H1 (cell line): Measurements from ENCODE around the gene FIGNL2. TPM values are rescaled to one million over a fixed set of nuclear protein-coding genes. Genes with fewer than 3 reads are reported as not detected.

Experiments used
- CBX8 ChIP-seq: fragments of 300-800, 300-1000 bp; sonication (generic); IDR thresholded peaks from 2 replicates; pipeline ENCODE4 v1.7.1; 2016; ENCODE audit warnings: low read depth, low read length, borderline replicate concordance
- CTBP2 ChIP-seq: IDR thresholded peaks from 2 replicates; pipeline ENCODE4 v1.7.0; 2011; ENCODE audit warnings: borderline replicate concordance, mild to moderate bottlenecking, moderate library complexity, mixed read lengths, low read length; ENCODE audit not compliant: insufficient read depth, insufficient read length
- MAFK ChIP-seq: IDR thresholded peaks from 2 replicates; pipeline ENCODE4 v1.6.1; 2012; ENCODE audit warnings: low read depth, mild to moderate bottlenecking, improper control_type of control experiment, low read length
- TBP ChIP-seq: IDR thresholded peaks from 2 replicates; pipeline ENCODE4 v1.6.1; 2011; ENCODE audit warnings: low read depth, low read length, improper control_type of control experiment
- ZNF274 ChIP-seq: IDR thresholded peaks from 2 replicates; pipeline ENCODE4 v1.7.0; 2012; ENCODE audit warnings: low read length, borderline replicate concordance; ENCODE audit errors: extremely low read depth
- polyA plus RNA-seq, 7 experiments: library from polyadenylated mRNA; depleted of rRNA in 3 of 7; stranded (reverse) in 5 of 7; unstranded in 2 of 7; fragments of >200 nt in 5 of 7; fragments of 200-250 nt in 2 of 7; gene quantifications; 1 replicate in 5 of 7; 2 replicates in 1 of 7; 4 replicates in 1 of 7; pipeline versions ENCODE4 v1.2.1 to v1.2.3, GENCODE V29; 2011 to 2013; ENCODE audit warnings: missing spikeins in 2 of 7, mixed read lengths in 2 of 7
- total RNA-seq: library from RNA; stranded (reverse); fragmentation: NEBNext Ultra II Directional; extraction: Animal tissue kit (Norgen Biotek cat#: 25700); gene quantifications from 2 replicates; pipeline ENCODE4 v1.2.1, GENCODE V29; 2021
- TF ChIP-seq, protein P1 (sequence below): fragments of 300-600 bp; sonication (generic); IDR thresholded peaks from 2 replicates; pipeline ENCODE4 v1.7.1; 2012; ENCODE audit warnings: low read length, moderate library complexity, mild to moderate bottlenecking, inconsistent platforms; ENCODE audit not compliant: insufficient replicate concordance

Gene FIGNL2
- total and polyA plus RNA-seq, 2 of the 8 experiments (the other 6 are each of a cell fraction or from before 2014, with no cell fraction given) = 6.5 to 7.1 TPM

DNA sequence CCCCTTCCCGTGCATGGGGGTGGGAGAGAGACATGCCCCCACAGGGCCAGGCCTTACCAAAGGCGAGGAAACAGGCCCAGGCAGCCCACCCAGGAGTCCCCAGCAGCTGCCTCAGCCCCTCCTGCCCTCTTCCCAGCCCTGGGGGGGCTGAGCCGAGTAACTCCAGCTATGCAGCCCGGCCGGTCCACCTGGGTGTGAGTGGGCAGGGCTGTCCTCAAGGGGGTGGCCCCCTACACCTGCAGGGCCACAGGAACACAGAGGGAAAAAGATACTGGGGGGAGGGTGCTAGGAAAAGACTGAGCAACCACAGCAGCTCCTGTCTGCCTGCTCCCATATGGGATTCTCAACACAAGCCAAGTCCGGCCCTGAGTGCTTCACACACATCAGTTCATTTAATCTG is 7.6 kb downstream of the FIGNL2 start (continued):
- TF ChIP-seq ZNF274 (no peak), MAFK (no peak), CBX8 (no peak), TBP (no peak), CTBP2 (no peak)
- TF ChIP-seq, protein P1, sequence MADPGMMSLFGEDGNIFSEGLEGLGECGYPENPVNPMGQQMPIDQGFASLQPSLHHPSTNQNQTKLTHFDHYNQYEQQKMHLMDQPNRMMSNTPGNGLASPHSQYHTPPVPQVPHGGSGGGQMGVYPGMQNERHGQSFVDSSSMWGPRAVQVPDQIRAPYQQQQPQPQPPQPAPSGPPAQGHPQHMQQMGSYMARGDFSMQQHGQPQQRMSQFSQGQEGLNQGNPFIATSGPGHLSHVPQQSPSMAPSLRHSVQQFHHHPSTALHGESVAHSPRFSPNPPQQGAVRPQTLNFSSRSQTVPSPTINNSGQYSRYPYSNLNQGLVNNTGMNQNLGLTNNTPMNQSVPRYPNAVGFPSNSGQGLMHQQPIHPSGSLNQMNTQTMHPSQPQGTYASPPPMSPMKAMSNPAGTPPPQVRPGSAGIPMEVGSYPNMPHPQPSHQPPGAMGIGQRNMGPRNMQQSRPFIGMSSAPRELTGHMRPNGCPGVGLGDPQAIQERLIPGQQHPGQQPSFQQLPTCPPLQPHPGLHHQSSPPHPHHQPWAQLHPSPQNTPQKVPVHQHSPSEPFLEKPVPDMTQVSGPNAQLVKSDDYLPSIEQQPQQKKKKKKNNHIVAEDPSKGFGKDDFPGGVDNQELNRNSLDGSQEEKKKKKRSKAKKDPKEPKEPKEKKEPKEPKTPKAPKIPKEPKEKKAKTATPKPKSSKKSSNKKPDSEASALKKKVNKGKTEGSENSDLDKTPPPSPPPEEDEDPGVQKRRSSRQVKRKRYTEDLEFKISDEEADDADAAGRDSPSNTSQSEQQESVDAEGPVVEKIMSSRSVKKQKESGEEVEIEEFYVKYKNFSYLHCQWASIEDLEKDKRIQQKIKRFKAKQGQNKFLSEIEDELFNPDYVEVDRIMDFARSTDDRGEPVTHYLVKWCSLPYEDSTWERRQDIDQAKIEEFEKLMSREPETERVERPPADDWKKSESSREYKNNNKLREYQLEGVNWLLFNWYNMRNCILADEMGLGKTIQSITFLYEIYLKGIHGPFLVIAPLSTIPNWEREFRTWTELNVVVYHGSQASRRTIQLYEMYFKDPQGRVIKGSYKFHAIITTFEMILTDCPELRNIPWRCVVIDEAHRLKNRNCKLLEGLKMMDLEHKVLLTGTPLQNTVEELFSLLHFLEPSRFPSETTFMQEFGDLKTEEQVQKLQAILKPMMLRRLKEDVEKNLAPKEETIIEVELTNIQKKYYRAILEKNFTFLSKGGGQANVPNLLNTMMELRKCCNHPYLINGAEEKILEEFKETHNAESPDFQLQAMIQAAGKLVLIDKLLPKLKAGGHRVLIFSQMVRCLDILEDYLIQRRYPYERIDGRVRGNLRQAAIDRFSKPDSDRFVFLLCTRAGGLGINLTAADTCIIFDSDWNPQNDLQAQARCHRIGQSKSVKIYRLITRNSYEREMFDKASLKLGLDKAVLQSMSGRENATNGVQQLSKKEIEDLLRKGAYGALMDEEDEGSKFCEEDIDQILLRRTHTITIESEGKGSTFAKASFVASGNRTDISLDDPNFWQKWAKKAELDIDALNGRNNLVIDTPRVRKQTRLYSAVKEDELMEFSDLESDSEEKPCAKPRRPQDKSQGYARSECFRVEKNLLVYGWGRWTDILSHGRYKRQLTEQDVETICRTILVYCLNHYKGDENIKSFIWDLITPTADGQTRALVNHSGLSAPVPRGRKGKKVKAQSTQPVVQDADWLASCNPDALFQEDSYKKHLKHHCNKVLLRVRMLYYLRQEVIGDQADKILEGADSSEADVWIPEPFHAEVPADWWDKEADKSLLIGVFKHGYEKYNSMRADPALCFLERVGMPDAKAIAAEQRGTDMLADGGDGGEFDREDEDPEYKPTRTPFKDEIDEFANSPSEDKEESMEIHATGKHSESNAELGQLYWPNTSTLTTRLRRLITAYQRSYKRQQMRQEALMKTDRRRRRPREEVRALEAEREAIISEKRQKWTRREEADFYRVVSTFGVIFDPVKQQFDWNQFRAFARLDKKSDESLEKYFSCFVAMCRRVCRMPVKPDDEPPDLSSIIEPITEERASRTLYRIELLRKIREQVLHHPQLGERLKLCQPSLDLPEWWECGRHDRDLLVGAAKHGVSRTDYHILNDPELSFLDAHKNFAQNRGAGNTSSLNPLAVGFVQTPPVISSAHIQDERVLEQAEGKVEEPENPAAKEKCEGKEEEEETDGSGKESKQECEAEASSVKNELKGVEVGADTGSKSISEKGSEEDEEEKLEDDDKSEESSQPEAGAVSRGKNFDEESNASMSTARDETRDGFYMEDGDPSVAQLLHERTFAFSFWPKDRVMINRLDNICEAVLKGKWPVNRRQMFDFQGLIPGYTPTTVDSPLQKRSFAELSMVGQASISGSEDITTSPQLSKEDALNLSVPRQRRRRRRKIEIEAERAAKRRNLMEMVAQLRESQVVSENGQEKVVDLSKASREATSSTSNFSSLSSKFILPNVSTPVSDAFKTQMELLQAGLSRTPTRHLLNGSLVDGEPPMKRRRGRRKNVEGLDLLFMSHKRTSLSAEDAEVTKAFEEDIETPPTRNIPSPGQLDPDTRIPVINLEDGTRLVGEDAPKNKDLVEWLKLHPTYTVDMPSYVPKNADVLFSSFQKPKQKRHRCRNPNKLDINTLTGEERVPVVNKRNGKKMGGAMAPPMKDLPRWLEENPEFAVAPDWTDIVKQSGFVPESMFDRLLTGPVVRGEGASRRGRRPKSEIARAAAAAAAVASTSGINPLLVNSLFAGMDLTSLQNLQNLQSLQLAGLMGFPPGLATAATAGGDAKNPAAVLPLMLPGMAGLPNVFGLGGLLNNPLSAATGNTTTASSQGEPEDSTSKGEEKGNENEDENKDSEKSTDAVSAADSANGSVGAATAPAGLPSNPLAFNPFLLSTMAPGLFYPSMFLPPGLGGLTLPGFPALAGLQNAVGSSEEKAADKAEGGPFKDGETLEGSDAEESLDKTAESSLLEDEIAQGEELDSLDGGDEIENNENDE = no peak
